ENCODE results near the gene SMOC2.
A peak's percentile ranks its signal among the peaks of the same experiment; 100 is the strongest.
"Not testable (repeated sequence)": the region's sequence is repeated elsewhere in the genome, so short reads cannot be mapped to it uniquely, and the experiment has no call there.

Gene SMOC2

DNA sequence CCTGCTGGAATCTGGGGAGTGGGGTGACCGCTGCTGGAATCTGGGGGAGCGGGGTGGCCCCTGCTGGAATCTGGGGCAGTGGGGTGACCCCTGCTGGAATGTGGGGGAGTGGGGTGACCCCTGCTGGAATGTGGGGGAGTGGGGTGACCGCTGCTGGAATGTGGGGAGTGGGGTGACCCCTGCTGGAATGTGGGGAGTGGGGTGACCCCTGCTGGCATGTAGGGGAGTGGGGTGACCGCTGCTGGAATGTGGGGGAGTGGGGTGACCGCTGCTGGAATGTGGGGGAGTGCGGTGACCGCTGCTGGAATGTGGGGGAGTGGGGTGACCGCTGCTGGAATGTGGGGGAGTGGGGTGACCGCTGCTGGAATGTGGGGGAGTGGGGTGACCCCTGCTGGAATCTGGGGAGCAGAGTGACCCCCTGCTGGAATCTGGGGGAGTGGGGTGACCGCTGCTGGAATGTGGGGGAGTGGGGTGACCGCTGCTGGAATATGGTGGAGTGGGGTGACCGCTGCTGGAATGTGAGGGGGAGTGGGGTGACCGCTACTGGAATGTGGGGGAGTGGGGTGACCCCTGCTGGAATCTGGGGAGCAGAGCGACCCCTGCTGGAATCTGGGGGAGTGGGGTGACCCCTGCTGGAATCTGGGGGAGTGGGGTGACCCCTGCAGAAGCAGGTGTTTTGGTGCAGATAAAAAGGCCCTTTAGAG is 97.4 kb downstream of the SMOC2 start:
- not testable (repeated sequence) for DNase-seq (ENCODE audit: low read depth, low spot score)

DNA sequence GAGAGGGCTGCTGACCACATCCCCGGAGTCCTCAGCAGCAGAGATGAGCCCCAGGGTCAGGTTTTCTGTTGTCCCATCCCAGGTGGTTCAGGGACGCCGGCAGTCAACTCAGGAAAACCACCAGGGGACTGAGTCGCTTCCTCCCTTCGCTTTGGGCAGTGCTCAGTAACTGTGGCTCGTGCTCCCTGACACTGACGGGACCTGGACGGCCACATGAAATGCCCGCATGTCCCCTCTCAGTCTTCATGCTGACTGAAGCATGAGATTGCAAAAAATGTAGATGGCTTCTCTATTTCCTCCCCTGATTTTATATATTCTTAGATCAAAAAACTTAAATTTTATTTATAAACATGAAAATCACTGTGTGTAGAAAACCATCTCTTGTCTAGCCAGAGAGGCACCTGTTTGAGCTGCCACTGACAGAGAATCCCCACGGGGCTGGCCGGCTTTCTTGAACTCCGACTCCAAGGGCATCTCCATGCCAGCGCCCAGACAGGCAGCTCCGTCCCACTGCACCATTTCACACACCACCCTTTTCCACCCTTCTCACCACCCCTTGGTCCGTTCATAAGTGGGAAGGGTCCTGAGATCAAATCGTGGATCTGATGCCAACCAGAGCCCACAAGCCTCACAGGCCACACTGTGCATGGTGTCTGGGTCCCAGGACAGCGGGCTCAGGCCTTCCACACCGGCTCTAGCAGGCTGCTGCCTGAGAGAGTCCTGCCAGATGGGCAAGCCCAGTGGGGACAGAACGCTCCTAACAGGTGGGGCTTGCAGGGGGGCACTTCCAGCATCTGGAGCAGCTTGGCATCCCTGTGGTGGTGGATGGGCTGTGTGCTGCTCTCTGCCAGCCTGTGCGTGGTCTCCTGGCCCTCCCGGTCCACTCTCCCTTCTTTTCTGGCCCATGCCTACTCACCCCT is 98.2 kb downstream of the SMOC2 start:
- peak; percentile 28 for DNase-seq (ENCODE audit: low read depth, low spot score)

DNA sequence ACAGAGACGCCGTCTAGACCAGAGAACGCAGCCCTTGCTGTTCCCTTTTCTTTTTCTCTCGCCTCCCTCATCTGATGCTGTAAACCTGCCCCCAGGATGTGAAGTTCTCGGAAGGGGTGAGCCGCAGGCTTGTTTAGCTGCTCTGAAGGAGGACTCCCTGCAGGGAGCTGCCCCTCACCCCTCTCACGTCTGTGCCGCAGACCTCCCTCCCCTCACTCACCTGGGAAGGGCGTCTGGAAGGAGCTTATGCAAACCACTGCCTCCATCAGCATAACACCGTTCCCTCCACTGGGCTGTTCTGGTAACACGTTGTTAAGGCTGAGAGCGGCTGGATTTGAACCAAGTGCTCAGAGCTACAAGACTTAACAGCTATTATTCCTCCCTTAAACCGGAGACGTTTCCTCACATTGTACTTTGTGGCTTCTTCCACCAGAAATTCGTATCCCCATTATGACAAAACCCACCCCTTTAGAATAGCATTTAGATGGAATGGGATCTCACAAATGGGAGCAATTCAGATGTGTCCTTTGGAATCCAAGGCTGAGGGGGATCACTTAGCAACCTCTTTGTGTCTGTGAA is 99.8 kb downstream of the SMOC2 start:
- peak; percentile 75 for DNase-seq (ENCODE audit: low read depth, low spot score)

DNA sequence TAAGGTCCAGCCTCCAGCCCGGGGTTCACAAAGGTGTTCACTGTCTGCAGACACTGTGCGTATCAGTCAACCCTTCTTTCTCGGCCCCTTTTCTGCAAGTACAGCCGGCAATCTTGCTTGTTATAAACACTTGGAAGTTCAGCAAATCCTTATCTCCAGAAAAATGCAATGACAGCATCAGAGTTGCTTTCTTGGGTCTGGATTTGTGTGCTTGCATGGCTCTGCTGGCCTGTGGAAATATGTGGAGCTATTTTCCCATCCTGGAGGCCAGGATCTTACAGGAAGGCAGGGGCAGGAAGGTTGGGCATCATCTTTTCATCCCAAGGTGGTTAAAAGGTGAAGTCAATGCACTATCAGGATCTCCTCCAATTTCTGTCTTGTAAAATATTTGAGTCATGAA is 100.3 kb downstream of the SMOC2 start:
- peak; percentile 18 for DNase-seq (ENCODE audit: low read depth, low spot score)

DNA sequence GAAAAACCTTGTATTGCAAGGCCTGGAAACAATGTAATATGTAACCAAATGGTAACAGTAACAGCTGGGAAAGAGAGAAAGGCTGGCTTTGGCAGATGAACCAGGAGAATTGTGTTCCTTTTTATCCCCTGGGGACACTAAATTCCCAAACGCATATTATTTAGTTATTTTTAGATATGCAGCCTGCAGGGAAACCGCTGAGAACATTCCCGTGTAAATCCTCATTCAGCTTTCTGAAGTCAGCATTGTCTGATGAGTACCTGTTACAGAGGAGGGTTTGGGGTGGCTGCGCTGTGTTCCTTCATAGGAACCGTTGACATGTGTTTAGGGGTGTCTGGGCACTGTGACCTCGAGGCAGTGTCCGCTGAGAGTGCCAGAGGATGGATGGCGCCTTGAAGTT is 101.3 kb downstream of the SMOC2 start:
- DNase-seq (ENCODE audit: low read depth, low spot score): no peak

DNA sequence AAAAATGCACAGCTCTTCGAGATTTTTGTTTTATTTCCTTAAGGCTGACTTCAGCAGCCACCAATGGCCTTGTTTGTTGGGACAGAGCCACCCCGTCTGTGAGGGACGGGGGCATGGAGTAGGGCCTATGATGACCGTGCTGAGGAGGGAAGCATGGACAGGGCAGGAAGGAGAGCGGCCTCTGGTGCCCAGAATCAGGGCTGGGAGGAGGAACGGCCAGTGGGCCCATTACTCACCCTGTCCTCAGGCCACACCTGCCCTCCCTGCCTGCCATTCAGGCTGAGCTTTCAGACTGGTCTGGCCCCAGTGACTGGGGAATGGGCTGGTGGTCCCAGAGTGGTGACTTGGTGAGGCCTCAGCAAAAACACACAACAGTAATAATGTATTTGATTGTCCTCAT is 104.4 kb downstream of the SMOC2 start:
- peak; percentile 14 for DNase-seq (ENCODE audit: low read depth, low spot score)

DNA sequence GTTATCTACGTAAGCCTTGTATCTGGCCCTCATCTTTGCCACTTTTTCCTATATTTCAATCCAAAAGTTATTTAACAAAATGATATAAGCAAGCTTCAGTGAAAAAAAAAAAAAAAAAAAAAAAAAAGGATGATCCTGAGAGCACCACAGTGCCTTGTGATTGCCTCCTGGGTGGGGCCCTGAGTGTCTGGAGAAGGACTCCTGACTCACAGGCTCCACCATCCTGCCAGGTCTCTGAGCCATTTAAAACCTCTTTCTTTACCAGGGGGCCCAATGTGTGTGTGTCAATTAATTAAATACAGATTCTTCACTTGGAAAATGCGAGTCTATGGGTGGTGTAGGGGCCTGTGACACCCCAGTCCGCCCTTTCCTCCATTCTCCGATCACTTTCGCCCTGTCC is 105.2 kb downstream of the SMOC2 start:
- DNase-seq (ENCODE audit: low read depth, low spot score): no peak

DNA sequence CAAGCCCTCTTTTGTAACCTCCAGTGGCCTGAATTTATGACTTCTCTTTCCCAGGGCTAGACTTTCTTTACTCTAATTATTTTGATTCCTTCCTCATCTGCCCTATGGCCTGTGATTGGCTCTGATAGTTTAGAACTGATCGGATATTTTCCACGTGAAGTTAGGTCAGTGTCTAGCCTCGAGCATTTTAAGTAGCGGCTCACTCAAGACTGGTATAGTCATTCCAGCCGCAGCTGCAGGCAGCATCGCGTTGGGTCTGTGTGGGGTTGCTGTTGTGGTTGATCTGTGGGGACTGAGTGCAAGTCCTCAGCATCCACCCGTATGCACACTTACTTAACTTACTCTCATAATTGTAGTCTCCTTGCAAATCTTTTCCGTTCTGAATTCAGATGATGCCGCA is 105.7 kb downstream of the SMOC2 start:
- DNase-seq (ENCODE audit: low read depth, low spot score): no peak

DNA sequence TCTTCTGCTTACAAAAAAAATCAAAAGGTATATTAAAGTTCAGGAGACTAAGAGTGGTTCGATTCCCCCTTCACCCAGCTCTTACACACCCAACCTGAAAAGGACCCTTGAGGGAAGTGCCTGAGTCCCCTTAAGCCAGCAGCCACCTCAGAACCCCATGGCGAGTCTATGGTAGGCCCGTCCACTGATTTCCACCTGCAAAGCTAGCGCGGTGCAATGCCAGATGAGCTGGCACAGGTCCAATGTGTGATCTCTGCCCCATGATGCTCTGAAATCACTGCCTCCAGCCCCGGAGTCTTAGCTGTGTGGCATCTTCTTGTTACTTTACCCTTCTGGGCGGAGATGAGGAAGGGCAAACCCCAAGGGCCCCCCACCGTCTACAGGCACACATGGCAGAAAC is 109.3 kb downstream of the SMOC2 start:
- DNase-seq (ENCODE audit: low read depth, low spot score): no peak

DNA sequence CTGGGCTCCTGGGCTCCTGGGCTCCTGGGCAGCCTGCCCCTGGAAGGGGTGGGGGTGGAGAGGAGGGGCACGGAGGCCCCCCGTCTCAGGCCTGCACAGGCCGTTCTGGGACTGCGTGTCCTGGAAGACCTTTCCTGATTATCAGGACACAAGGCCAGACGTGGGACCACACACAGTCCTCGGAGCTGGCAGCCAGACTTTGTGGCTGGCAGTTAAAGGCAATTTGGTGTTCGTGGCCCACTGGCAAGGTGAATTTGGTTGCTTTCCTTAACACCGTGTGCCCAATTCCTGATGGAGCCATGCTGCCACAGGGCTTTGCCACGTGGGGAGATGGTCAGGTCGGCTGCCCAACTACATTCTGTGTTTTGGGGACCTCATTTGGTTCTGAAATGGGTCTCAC is 113.5 kb downstream of the SMOC2 start:
- no peak for DNase-seq (ENCODE audit: low read depth, low spot score)

DNA sequence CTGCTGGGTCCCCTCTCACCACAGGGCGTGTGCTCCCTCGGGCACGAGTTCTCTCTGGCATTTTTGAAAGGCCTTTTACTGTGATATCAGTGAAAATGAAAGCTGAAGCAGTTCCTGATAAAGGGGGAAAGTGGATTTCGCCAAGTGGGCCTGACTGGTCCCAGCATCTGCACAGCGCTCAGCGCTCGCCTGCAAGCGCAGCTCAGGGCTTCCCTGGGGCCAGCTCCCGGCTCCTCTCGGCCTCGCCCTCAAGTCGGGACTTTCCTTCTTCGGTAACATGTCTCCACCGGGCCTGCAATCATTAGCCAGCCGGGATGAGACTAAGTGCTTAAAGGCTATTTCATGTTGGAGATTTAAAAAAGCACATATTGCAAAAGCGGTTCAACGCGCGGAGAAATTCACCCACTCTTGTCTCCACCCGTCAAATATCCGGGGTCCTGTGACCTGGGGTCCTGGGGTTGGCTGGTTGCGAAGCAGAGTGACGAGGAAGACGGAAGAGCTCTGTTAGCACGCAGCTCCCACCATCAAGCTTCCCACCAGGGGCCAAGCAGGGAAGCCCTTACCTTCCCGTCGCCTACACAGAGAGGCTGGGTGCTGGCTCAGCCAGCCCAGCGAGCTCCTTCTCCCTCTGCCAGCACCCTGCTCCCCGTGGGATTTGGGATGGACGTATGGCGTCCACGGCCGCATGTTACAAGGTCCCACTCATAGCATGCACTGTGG is 114.1 kb downstream of the SMOC2 start:
- no peak for DNase-seq (ENCODE audit: low read depth, low spot score)

DNA sequence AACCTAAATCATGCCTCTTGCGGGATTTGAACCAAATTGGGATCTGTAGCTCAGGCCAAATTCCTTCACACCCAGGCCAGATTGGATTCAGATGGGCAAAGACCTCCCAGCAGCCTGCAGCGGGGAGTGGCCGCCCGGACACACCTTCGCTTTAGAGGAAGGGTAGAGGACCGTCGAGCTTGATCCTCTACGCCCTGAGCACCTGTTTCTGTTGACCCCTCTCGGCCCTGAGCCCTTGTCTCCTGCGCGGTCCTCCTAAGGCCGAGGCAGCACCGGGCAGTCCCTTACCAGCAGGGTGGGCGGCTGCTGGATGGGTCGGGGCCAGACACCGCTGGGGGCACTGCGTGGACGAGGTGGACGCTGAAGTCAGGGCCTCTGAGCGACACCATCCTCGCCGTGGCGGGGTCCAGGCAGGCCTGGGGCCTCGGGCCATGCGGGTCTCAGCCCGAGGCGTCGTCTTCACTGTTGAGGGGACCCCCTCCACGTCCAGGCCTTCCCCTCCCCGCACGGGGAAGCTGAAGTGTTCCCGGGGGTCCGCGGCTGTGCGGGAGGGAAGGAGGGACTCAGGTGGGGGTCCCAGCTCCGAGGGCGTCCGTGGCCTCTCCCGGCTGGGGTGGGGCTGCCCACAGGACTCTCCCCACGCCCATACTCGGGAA is 114.8 kb downstream of the SMOC2 start:
- DNase-seq (ENCODE audit: low read depth, low spot score): no peak

DNA sequence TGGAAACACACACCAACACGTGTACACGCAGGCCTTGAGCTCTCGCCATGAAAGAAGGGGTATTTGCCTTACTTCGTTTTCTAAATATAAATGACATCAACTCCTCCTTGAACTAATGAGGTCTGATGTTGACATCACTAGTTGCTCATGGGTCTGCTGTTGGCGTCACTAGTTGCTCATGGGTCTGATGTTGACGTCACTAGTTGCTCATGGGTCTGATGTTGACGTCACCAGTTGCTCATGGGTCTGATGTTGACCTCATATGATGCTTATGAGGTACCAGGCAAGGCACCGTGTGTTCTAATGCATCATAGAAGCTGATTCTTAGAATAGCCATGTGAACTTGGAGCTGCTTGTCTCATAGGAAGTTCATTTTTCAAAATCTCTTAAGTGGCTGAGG is 116.5 kb downstream of the SMOC2 start:
- DNase-seq (ENCODE audit: low read depth, low spot score): no peak

DNA sequence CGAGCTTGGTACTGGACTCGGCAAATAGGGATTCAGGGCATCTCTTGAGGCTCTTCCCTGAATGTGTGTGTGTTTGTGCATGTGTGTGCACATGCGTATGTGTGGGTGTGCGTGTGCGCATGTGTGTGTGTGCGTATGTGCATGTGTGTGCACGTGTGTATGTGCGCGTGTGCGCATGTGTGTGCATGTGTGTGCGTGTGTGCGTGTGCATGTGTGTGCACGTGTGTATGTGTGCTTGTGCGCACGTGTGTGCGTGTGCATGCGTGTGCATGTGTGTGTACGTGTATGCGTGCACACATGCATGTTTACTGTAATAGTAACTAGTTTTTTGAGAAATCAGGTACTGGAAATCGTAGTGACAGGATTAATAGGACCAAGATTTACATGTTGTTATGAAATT is 117.7 kb downstream of the SMOC2 start:
- no peak for DNase-seq (ENCODE audit: low read depth, low spot score)

DNA sequence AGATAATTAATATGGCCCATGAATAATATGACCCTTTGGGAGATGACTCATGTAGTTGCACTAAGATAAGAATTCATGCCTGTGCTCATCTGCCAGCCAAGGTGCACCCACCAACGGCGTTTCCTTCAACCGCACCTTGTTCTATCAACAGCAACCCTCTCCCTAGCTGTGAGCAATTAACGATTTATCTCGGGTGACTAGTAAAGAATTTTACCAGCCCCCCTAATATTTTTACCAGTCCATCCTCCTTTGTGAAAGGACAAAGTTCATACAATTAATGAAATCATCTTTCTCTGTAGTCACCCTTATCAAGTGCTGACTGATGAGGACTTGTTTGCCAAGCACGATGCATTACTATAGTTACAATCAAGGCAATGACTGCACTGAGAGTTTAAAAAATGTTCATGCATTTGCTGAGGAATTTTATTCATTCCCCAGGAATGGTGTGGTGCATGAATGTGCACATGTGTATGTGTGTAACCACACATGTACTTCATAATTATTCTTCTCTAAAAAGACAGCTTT is 118.7 kb downstream of the SMOC2 start:
- DNase-seq (ENCODE audit: low read depth, low spot score): no peak

DNA sequence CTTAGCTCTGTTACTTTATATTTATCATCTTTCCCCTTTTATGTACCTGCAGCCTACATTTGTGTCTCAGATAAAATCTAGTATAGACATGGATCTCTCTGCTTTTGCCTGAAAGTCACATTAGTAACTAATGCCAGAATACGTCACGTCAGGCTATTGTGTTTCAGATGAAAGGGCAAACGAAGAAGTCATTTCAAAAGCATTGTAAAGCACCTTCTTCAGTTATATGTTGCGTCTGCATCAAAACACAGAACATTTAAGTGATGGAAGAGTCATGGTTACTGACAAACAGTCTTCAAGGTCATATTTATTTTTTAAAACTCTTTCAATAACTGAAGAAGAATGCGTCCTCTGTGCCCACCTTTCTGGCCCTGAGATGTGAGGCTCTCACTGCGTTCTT is 119.1 kb downstream of the SMOC2 start:
- no peak for DNase-seq (ENCODE audit: low read depth, low spot score)

DNA sequence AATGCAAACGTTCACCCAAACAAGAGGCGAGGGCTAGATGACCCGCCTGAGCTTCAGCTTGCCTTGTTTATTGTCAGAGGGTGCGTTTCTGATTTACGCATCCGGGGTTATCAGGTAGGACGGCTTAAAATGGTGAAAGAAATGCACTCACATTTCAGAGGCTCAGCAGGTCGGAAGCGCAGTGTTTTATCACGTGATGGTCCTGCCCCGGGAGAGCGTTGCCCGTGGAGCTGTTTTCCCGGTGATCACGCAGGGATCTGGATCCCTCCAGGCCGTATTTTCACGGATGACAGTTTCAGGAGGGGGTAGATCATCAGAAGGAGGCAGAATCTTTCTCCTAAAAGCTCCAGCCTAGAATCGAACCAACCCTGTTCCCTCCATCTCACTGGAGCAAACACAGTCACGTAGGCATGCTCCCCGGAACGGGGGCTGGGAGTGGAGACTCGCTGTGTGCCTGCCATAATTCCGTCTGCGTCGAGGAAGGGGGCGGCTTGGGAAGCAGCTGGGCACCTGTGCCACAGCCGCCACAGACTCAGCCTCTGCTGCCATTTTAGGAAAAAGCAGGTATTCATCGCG is 121.7 kb downstream of the SMOC2 start:
- no peak for DNase-seq (ENCODE audit: low read depth, low spot score)

DNA sequence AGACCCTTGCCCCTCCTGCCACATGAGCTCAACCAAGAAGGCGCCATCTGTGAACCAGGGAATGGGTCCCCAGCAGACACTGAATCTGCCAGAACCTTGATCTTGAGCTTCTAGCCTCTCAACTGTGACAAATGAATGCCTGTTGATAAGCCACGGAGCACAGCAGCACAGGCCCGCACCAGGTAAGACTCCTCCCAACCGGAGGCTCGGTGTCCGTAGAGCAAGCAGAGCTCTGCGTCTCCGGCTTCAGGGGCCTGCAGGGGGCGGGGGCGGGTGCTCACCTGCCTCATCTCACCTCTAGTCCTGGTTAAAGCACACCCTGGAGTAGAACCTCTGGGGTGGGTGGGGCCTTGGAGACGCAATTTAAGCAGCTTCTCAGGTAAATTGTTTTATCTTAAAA is 122.7 kb downstream of the SMOC2 start:
- peak; percentile 46 for DNase-seq (ENCODE audit: low read depth, low spot score)

DNA sequence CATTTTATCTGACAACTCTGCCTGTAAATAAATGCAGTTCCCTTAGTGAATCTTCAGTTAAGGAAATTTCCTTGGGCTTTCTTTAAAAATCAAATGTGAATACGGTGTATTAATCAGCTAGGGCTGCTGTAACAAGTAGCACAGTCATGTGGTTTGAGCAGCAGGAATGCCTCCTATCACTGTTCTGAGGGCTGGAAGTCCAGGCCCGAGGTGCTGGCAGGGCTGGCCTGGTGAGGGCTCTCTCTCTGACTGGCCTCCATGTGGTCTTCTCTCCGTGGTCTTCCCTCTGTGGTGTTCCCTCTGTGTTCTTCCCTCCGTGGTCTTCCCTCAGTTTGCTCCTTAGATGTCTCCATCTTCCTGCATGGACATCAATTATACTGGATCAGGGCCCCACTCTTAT is 124.1 kb downstream of the SMOC2 start:
- DNase-seq (ENCODE audit: low read depth, low spot score): no peak

DNA sequence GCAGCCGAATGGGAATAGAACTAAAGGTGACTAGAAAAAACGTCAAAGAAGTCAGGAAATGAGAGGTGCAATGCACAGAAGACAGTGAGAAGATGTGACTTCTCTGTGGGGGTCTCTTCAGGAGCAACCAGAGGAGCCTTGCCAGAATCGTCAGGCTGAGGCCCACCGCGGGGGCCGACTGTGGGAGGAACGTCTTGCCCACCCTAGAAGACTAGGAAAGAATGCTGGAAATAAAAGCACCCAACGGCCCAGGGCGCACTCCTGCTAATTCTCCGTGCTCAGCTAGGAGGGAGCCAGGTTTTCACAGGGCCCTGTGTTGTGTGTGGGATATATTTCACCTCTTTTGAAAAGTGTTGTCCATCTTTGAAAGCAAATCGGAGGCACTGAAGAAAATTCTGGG is 129.2 kb downstream of the SMOC2 start:
- no peak for DNase-seq (ENCODE audit: low read depth, low spot score)

DNA sequence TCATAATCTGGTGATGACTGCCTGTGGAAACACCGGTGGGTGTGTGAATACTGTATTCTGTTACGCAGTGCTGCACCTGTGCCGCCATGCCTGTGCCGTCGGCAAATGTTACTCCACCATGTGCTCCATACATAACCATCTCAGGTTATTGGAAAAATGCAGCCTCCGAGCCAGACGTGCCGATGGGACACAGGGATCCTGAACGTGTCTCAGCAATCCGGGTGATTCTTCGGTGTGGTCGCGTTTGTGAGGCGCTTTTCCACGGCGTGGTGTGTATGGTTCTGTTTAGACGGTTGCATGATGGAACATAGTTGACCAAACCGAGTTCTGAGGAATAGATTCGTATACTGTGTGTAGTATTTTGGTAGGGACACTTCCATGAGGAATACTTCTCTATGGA is 130.3 kb downstream of the SMOC2 start:
- no peak for DNase-seq (ENCODE audit: low read depth, low spot score)

Measured in ELF-1 (cell line).